Osteocyte (in vitro differentiated cells): ENCODE measurements around the gene SEMA6D. TPM values are rescaled to one million over a fixed set of nuclear protein-coding genes. Genes with fewer than 3 reads are reported as not detected.

Experiments
- DNase-seq: peaks from one replicate; pipeline ENCODE4 v3.0.0; 2021; ENCODE audit warnings: mixed read lengths; ENCODE audit not compliant: unreplicated experiment; ENCODE audit errors: extremely low spot score
- H3K27ac Mint-ChIP-seq: one replicate; pipeline ENCODE4 v1.8.0; 2021; ENCODE audit warnings: mild to moderate bottlenecking, mixed read lengths; ENCODE audit not compliant: unreplicated experiment
- H3K27me3 Mint-ChIP-seq: one replicate; pipeline ENCODE4 v1.8.0; 2021; ENCODE audit warnings: mixed read lengths; ENCODE audit not compliant: unreplicated experiment
- H3K36me3 Mint-ChIP-seq: one replicate; pipeline ENCODE4 v1.8.0; 2021; ENCODE audit warnings: mixed read lengths; ENCODE audit not compliant: unreplicated experiment
- H3K4me1 Mint-ChIP-seq: one replicate; pipeline ENCODE4 v1.8.0; 2021; ENCODE audit warnings: mixed read lengths; ENCODE audit not compliant: unreplicated experiment
- H3K4me3 Mint-ChIP-seq: one replicate; pipeline ENCODE4 v1.8.0; 2021; ENCODE audit warnings: mild to moderate bottlenecking, moderate library complexity, mixed read lengths; ENCODE audit not compliant: unreplicated experiment
- H3K9me3 Mint-ChIP-seq: one replicate; pipeline ENCODE4 v1.8.0; 2021; ENCODE audit warnings: mixed read lengths; ENCODE audit not compliant: unreplicated experiment
- CTCF ChIP-seq: fragments of 200-600 bp; sonication (generic); IDR thresholded peaks from 2 replicates; pipeline ENCODE4 v1.5.0; 2021; ENCODE audit warnings: antibody characterized with exemption, mild to moderate bottlenecking, moderate library complexity
- long read RNA-seq: library from polyadenylated mRNA; unstranded; transcript quantifications from one replicate; pipeline ENCODE4 v2.0.0, GENCODE V29; 2021
- total RNA-seq: library from RNA; stranded (reverse); gene quantifications from 2 replicates; pipeline ENCODE4 v1.2.1, GENCODE V29; 2021

Gene SEMA6D, protein sequence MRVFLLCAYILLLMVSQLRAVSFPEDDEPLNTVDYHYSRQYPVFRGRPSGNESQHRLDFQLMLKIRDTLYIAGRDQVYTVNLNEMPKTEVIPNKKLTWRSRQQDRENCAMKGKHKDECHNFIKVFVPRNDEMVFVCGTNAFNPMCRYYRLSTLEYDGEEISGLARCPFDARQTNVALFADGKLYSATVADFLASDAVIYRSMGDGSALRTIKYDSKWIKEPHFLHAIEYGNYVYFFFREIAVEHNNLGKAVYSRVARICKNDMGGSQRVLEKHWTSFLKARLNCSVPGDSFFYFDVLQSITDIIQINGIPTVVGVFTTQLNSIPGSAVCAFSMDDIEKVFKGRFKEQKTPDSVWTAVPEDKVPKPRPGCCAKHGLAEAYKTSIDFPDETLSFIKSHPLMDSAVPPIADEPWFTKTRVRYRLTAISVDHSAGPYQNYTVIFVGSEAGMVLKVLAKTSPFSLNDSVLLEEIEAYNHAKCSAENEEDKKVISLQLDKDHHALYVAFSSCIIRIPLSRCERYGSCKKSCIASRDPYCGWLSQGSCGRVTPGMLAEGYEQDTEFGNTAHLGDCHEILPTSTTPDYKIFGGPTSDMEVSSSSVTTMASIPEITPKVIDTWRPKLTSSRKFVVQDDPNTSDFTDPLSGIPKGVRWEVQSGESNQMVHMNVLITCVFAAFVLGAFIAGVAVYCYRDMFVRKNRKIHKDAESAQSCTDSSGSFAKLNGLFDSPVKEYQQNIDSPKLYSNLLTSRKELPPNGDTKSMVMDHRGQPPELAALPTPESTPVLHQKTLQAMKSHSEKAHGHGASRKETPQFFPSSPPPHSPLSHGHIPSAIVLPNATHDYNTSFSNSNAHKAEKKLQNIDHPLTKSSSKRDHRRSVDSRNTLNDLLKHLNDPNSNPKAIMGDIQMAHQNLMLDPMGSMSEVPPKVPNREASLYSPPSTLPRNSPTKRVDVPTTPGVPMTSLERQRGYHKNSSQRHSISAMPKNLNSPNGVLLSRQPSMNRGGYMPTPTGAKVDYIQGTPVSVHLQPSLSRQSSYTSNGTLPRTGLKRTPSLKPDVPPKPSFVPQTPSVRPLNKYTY
- total RNA-seq: 11.9 and 12.1 TPM in 2 replicates
- long read RNA-seq, partial matches to known transcripts: 8 of 12 reads
- long read RNA-seq, other reads (novel, unspliced or antisense): 2 of 12 reads

DNA sequence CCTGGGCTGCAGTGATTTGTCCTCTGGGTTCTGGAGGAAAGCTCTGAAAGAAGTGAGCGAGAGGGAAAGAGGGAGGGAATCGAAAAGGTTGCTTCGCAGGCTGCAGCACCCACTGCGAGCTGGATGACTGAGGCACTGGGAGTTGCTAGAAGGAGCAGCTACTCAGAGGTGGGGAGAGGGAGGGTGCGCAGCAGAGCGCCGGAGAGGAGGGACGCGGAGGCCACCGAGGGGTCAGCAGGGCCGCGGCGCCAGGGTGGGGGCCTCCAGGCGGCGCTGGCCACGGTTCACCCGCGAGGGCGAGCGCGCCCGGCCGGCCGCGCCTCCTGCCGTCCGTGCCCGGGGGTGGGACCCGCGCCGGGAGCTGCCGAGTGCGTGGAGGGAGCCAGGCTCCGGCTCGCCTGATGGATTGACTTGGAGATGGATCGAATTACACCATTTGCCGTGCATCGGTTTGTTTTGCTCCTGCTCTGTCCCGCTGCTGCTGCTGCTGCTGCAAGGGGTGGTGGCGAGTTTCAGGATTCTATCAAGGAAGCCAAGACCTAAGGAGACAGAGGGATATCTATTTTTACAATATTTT is at the start of gene SEMA6D:
Gene SEMA6D (plus strand): TSS at position 470 of the 577 bp plus-strand sequence. CDS start 42,294 bp downstream, outside the sequence.
- Mint-ChIP-seq H3K27ac (peak within 1 kb of the TSS; percentile 63), H3K4me1 (peaks cover 29% of the 10 kb centered on the region), H3K27me3 (peaks cover 59% of the 10 kb centered on the region), H3K4me3 (peak within 1 kb of the TSS; percentile 93), H3K36me3 (no peaks in the 10 kb centered on the region), H3K9me3 (no peaks in the 10 kb centered on the region)
- DNase-seq: peak; percentile 90
- TF ChIP-seq CTCF: peak; percentile 55

- Mint-ChIP-seq H3K27me3 (peaks cover 23% of the 10 kb centered on the region), H3K36me3 (no peaks in the 10 kb centered on the region), H3K4me3 (no peak overlapping the region), H3K9me3 (no peaks in the 10 kb centered on the region), H3K4me1 (peaks cover 5% of the 10 kb centered on the region), H3K27ac (no peak overlapping the region)
- TF ChIP-seq CTCF: no peak
- no peak for DNase-seq
Measured at GRCh38 chr15:47669221-47669620, 48.1 kb upstream of the SEMA6D start.

- no peak overlapping the region for H3K4me3 Mint-ChIP-seq
- peaks cover 5% of the 10 kb centered on the region for H3K4me1 Mint-ChIP-seq
- H3K9me3 Mint-ChIP-seq: no peaks in the 10 kb centered on the region
- no peak for DNase-seq
- H3K27me3 Mint-ChIP-seq: peaks cover 23% of the 10 kb centered on the region
- no peak overlapping the region for H3K27ac Mint-ChIP-seq
- no peaks in the 10 kb centered on the region for H3K36me3 Mint-ChIP-seq
- TF ChIP-seq CTCF: no peak
Measured at GRCh38 chr15:47670365-47670764, 46.9 kb upstream of the SEMA6D start.

GRCh38 chr15:47673232-47673761 is 44.0 kb upstream of the SEMA6D start:
- no peak for TF ChIP-seq CTCF
- Mint-ChIP-seq H3K27me3 (peaks cover 26% of the 10 kb centered on the region), H3K4me1 (peaks cover 5% of the 10 kb centered on the region), H3K4me3 (no peak overlapping the region), H3K36me3 (no peaks in the 10 kb centered on the region), H3K27ac (no peak overlapping the region), H3K9me3 (no peaks in the 10 kb centered on the region)
- DNase-seq: no peak
